ENCODE results near the gene PEX6.
A peak's percentile ranks its signal among the peaks of the same experiment; 100 is the strongest.
"Not testable (repeated sequence)": the region's sequence is repeated elsewhere in the genome, so short reads cannot be mapped to it uniquely, and the experiment has no call there.

PEX6 gene

DNA sequence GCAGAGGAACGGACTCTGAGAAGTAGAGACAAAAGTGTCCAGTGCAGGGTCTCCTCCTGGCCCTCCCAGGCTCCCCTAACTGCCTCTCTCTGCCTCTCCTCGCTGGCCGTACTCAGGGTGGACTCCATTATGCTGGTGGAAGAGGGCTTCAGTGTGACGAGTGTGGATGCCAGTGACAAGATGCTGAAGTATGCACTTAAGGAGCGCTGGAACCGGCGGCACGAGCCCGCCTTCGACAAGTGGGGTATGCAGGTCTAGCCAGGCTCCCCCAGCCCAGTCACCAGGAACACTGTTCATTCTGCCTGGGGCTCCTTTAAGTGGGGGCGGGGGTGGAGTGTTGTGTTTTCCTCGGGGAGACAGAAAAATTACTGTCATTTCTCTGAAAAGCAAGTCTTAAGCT, 16.9 kb downstream of the PEX6 start:
- TF ChIP-seq, protein P1, sequence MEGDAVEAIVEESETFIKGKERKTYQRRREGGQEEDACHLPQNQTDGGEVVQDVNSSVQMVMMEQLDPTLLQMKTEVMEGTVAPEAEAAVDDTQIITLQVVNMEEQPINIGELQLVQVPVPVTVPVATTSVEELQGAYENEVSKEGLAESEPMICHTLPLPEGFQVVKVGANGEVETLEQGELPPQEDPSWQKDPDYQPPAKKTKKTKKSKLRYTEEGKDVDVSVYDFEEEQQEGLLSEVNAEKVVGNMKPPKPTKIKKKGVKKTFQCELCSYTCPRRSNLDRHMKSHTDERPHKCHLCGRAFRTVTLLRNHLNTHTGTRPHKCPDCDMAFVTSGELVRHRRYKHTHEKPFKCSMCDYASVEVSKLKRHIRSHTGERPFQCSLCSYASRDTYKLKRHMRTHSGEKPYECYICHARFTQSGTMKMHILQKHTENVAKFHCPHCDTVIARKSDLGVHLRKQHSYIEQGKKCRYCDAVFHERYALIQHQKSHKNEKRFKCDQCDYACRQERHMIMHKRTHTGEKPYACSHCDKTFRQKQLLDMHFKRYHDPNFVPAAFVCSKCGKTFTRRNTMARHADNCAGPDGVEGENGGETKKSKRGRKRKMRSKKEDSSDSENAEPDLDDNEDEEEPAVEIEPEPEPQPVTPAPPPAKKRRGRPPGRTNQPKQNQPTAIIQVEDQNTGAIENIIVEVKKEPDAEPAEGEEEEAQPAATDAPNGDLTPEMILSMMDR (IDR thresholded peaks at IDR 0.05; ENCODE audit: low read depth, low read length, missing control alignments), result no peak
- H3K4me3 ChIP-seq (ENCODE audit: low read depth, low read length), result no peak overlapping the region
- DNase-seq (ENCODE audit: low read depth), result no peak

DNA sequence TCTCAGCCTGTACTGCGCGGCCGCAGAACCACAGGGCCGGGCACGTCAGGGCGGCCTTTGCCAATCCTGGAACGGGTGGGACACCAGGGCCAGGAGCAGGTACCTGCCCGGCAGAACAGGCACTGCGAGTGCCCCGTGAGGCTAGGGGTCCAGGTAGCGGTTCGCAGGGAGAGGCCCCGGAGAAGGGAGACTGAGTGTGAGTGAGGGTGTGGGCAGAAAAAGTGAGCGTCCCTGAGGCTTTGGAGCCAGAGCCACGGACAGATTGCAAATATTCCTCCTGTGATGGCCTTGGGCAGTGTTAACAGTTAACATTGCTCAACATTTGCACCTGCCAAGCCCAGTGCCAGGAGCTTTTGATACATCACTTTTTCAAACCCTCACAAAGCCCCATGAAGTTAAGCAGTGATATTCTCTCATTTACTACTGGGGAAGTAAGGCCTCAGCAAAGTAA, 17.9 kb downstream of the PEX6 start:
- TF ChIP-seq, protein P1 (IDR thresholded peaks at IDR 0.05; ENCODE audit: low read depth, low read length, missing control alignments), result no peak
- no peak for DNase-seq (ENCODE audit: low read depth)
- no peak overlapping the region for H3K4me3 ChIP-seq (ENCODE audit: low read depth, low read length)

DNA sequence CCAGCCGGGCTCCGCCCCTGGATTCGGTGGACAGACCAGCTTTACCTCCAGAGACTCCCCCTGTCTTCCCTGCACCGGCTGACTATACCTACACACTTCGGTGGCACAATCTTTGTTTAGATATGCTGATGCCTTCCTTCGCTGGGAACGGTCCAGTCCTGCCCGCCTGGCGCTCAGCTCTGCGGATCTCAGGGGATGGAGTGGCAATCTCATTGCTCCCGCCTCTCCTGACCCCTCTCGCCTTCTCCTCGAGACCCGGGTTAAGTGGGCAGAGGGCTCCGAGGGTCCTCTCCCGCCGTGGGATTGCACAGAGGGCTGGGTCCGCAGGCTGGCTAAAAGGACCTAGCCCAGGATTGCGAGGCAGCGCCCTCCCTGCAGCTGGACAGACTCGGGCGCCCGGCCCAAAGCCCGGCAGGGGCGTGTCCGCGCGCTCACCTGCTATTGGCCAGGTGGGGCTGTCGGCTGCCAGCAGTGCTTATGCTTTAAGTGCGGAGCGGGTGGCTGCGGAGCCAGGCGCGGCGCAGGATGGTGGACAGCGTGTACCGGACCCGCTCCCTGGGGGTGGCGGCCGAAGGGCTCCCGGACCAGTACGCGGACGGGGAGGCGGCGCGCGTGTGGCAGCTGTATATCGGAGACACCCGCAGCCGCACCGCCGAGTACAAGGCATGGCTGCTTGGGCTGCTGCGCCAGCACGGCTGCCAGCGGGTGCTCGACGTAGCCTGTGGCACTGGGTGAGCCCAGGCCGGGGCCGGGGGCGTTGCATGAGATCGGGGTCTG, 18.6 kb downstream of the PEX6 start, which contains the start of gene GNMT:
GNMT (plus strand) TSS at position 512 of the 777 bp plus-strand sequence; CDS start at position 526, 14 bp downstream.
- peak within 1 kb of the TSS; percentile 36 for H3K4me3 ChIP-seq (ENCODE audit: low read depth, low read length)
- TF ChIP-seq, protein P1 (IDR thresholded peaks at IDR 0.05; ENCODE audit: low read depth, low read length, missing control alignments), result no peak
- no peak for DNase-seq (ENCODE audit: low read depth)

DNA sequence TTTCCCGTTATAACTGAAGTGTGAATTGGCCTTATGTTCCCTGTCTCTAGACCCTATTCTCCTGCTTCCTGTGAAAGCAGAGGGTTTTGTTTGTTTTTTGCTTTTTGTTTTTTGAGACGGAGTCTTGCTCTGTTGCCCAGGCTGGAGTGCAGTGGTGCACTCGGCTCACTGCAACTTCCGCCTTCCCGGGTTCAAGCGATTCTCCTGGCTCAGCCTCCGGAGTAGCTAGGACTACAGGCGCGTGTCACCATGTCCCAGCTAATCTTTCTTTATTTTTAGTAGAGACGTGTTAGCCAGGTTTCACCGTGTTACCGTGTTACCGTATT, 19.1 kb downstream of the PEX6 start:
- DNase-seq (ENCODE audit: low read depth), result no peak
- TF ChIP-seq, protein P1 (IDR thresholded peaks at IDR 0.05; ENCODE audit: low read depth, low read length, missing control alignments), result no peak
- H3K4me3 ChIP-seq (ENCODE audit: low read depth, low read length), result peak overlapping the region; percentile 36

DNA sequence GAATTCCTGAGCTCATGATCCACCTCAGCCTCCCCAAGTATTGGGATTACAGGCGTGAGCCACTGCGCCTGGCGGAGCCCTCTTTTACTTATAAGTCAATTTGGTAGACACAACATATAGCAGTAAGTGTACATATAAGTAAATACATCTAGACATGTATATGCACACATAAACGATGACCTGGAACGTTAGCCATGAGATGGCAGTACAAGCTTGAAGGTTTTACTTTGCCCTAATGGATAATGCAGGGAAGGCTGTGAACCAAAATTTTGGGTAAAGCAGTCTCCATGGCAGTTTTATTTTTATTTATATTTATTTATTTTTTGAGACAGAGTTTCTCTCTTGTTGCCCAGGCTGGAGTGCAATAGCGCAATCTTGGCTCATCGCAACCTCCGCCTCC, 20.9 kb downstream of the PEX6 start:
- no peak for DNase-seq (ENCODE audit: low read depth)
- TF ChIP-seq, protein P1 (IDR thresholded peaks at IDR 0.05; ENCODE audit: low read depth, low read length, missing control alignments), result no peak
- H3K4me3 ChIP-seq (ENCODE audit: low read depth, low read length), result no peak overlapping the region

DNA sequence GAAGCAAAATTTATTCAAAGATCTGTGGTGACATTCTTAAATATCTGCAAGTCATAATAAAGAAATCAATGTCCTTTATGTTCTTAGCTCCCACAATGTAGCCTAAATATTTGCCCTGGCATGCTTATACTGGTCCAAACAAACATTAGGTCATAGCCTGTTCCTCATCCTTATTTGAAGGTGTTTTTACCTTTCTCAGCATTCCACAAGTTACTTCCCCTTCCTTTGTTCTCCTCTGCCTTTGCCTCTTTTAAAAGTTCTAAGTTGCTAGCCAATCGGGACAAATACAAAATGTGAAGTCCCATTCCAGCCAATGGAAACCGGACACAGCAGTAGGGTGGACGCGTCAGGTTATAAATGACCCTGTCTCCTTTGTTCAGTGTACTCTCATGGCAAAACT, 24.6 kb downstream of the PEX6 start:
- not testable (repeated sequence) for DNase-seq (ENCODE audit: low read depth); H3K4me3 ChIP-seq (ENCODE audit: low read depth, low read length)

DNA sequence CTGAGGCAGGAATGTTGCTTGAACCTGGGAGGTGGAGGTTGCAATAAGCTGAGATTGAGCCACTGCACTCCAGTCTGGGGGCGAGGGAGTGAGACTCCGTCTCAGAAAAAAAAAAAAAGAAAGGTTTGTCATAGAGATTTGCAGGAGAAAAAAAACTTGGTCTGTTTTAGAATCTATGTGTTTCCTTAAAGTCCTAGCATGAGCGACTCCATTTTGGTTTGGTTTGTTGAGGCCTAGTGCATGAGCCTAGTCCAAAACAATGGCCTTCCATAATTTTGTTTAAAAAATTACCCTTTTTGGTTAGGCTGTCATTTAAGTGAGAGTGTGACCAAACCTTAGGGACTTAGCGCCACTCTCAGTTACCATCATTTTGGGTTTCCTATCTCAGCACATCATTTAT, 26.6 kb downstream of the PEX6 start:
- TF ChIP-seq, protein P1 (IDR thresholded peaks at IDR 0.05; ENCODE audit: low read depth, low read length, missing control alignments), result no peak
- H3K4me3 ChIP-seq (ENCODE audit: low read depth, low read length), result no peak overlapping the region
- no peak for DNase-seq (ENCODE audit: low read depth)
